ENCODE measurements around the gene SEC14L1. TPM values are rescaled to one million over a fixed set of nuclear protein-coding genes. Genes with fewer than 3 reads are reported as not detected.
A peak's percentile ranks its signal among the peaks of the same experiment; 100 is the strongest.

The SEC14L1 gene
- total RNA-seq, 1 experiment from 2014 or later: 58.6 TPM

DNA sequence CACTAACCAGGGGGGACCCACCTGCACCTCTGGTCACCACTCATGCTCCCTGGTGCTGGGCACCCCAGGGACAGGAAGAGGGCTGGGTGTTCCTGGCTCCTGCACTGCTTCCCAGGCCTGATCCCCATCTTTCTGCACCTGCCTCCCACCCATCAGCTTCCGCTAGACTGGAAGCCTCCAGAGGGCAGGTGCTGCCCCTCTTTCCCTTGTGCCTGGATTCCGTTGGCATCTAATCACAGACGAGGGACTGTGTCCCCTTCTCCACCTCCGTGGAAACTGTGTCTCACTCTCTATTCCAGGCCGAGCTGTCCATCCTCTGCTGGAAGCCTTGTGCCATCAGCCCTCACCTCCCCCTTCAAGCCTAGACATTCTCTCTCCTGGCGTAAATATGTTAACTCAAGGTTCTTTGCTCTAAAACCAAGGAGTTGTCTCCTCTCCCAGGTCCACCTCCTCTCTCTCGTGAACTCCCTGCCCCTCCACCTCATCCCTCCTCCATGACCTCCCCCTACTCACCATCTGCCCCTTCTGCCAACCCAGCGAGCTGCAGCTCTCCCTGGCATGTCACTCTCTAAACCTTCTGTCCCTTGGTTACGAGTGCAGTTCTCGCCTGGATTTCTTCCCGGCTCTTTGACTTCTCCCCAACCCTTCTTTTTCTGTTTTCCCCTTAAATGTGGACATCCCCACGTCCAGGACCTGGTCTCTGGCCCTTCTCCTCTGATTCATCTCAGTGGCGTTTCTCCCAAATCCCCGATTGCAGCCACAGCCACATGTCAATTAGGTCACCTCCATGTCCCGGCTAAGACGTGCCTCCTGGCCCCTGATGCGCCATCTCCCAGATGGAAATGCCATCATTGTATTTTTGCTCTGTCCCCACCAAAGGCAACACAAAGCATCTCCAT is 107.7 kb downstream of the SEC14L1 start:
- Histone ChIP-seq H2AK5ac (ENCODE audit: insufficient read length, low read length) (no peak overlapping the region), H4K8ac (replicated peaks; ENCODE audit: insufficient read length, low read depth, low read length) (no peak overlapping the region), H4K5ac (ENCODE audit: insufficient read length, low read depth, low read length) (no peak overlapping the region), H3K18ac (ENCODE audit: insufficient read length, low read depth, low read length) (no peak overlapping the region), H3K9me3 (ENCODE audit: control insufficient read depth, low read depth, low read length) (no peaks in the 10 kb centered on the region), H2AFZ (ENCODE audit: low read length) (no peak overlapping the region), H3K4ac (ENCODE audit: low read depth, low read length) (no peak overlapping the region), H3K79me2 (ENCODE audit: insufficient read depth, low read length) (no peaks in the 10 kb centered on the region), H2BK120ac (ENCODE audit: low read depth, low read length, poor library complexity, severe bottlenecking) (no peak overlapping the region), H3K4me1 (ENCODE audit: insufficient read depth, low read length) (no peaks in the 10 kb centered on the region), H3K27me3 (ENCODE audit: insufficient read depth, low read length) (no peaks in the 10 kb centered on the region; the same call in 1 of the 2 replicates), H4K91ac (ENCODE audit: insufficient read length, low read depth, low read length) (no peak overlapping the region), H3K23me2 (ENCODE audit: insufficient read length, low read depth, low read length, poor library complexity, severe bottlenecking) (peaks cover 3% of the 10 kb centered on the region), H3K14ac (ENCODE audit: insufficient read depth, low read length) (no peak overlapping the region), H3K56ac (ENCODE audit: insufficient read length, low read depth, low read length) (no peak overlapping the region), H4K20me1 (ENCODE audit: control insufficient read depth, insufficient read depth, insufficient read length) (no peaks in the 10 kb centered on the region), H2BK15ac (ENCODE audit: low read depth, low read length) (no peak overlapping the region), H3K23ac (ENCODE audit: insufficient read length, low read depth, low read length) (no peak overlapping the region), H3K4me2 (ENCODE audit: insufficient read depth, insufficient read length, low read length) (no peak overlapping the region), H3K27ac (ENCODE audit: insufficient read length, low read depth, low read length) (no peak overlapping the region), H3T11ph (ENCODE audit: low read length) (no peak overlapping the region), H3K79me1 (ENCODE audit: insufficient read depth, low read depth, low read length, poor library complexity, severe bottlenecking) (no peaks in the 10 kb centered on the region), H2BK5ac (ENCODE audit: insufficient read length, low read length) (no peak overlapping the region), H3K9ac (ENCODE audit: extremely low read depth, insufficient read length, low read length) (no peak overlapping the region), H2BK12ac (ENCODE audit: insufficient read length, low read depth, low read length) (no peak overlapping the region), H2BK20ac (ENCODE audit: low read depth, low read length, poor library complexity, severe bottlenecking) (no peak overlapping the region)
- peaks cover 0 to 5% of the 10 kb centered on the region in 2 experiments; a peak in 1 of 5 replicates for H3K9me3 Mint-ChIP-seq
- peak overlapping the region; percentile 16 to 40; a peak in 3 of 5 replicates for H3K4me3 Mint-ChIP-seq
- H3K27me3 Mint-ChIP-seq (ENCODE audit: low read depth): peaks cover 25% of the 10 kb centered on the region
- peak overlapping the region in 1 of 3 experiments; percentile 13; a peak in 1 of 7 replicates for H3K27ac Mint-ChIP-seq
- H3K36me3 Mint-ChIP-seq (ENCODE audit: insufficient read depth in 1 of 3, low read depth in 3 of 3): no peaks in the 10 kb centered on the region
- TF ChIP-seq, protein P1, sequence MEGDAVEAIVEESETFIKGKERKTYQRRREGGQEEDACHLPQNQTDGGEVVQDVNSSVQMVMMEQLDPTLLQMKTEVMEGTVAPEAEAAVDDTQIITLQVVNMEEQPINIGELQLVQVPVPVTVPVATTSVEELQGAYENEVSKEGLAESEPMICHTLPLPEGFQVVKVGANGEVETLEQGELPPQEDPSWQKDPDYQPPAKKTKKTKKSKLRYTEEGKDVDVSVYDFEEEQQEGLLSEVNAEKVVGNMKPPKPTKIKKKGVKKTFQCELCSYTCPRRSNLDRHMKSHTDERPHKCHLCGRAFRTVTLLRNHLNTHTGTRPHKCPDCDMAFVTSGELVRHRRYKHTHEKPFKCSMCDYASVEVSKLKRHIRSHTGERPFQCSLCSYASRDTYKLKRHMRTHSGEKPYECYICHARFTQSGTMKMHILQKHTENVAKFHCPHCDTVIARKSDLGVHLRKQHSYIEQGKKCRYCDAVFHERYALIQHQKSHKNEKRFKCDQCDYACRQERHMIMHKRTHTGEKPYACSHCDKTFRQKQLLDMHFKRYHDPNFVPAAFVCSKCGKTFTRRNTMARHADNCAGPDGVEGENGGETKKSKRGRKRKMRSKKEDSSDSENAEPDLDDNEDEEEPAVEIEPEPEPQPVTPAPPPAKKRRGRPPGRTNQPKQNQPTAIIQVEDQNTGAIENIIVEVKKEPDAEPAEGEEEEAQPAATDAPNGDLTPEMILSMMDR (conservative IDR thresholded peaks at IDR 0.05): no peak
- peaks cover 4 to 15% of the 10 kb centered on the region in 2 experiments for H3K4me1 Mint-ChIP-seq
- WGBS (ENCODE audit: extremely low coverage, insufficient read length, low lambda C conversion rate): no CpG with 5 or more reads among the region's 17 CpGs
- no peak for DNase-seq
